OCI-LY1 (cell line): ENCODE results near the gene MYADML2.

Source experiments
- EZH2 ChIP-seq: fragments of 200-600 bp; sonication (generic), shearing (Covaris generic); IDR thresholded peaks from 2 replicates; pipeline ENCODE4 v1.8.0; 2017; ENCODE audit warnings: borderline replicate concordance, mixed run types, mild to moderate bottlenecking, antibody characterized with exemption, low read length, moderate library complexity, mixed read lengths
- TF ChIP-seq, protein P1 (sequence below): fragments of 200-600 bp; sonication (generic), shearing (Covaris generic); IDR thresholded peaks from 2 replicates; pipeline ENCODE4 v1.5.1; 2017; ENCODE audit warnings: mild to moderate bottlenecking, antibody characterized with exemption, low read length, moderate library complexity, mixed read lengths

DNA sequence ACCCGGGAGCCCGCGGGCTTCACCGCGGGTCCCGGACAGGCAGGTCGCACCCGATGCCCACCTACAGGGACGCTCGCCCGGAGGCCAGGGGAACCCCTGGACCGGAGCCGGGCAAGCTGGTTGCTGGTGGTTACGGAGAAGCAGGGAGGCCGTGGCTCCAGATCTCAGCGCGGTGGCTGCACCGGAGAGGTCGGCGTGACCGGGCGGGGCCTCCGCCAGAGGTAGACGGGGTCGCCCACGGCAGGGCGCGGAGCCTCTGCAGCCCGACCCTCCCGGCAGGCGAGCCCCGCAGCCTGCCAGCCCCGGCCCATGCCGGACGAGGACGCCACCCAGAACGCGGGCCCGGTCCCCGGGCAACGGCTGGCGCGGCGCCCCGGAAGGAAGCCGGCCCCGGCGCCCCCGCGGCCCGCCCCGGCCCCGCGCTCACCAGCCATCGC is 36.2 kb downstream of the MYADML2 start:
- TF ChIP-seq, protein P1, sequence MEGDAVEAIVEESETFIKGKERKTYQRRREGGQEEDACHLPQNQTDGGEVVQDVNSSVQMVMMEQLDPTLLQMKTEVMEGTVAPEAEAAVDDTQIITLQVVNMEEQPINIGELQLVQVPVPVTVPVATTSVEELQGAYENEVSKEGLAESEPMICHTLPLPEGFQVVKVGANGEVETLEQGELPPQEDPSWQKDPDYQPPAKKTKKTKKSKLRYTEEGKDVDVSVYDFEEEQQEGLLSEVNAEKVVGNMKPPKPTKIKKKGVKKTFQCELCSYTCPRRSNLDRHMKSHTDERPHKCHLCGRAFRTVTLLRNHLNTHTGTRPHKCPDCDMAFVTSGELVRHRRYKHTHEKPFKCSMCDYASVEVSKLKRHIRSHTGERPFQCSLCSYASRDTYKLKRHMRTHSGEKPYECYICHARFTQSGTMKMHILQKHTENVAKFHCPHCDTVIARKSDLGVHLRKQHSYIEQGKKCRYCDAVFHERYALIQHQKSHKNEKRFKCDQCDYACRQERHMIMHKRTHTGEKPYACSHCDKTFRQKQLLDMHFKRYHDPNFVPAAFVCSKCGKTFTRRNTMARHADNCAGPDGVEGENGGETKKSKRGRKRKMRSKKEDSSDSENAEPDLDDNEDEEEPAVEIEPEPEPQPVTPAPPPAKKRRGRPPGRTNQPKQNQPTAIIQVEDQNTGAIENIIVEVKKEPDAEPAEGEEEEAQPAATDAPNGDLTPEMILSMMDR, result no peak
- TF ChIP-seq EZH2, result no peak
